Measurements from ENCODE around the gene NPAS3. TPM values are rescaled to one million over a fixed set of nuclear protein-coding genes. Genes with fewer than 3 reads are reported as not detected.

The NPAS3 gene
- total and polyA plus RNA-seq, 2 of the 8 experiments (the other 6 are each of a cell fraction or from before 2014, with no cell fraction given), result 0.11 to 0.60 TPM

GRCh38 chr14:33835677-33836076, 897.0 kb downstream of the NPAS3 start (continued):
- no peak for TF ChIP-seq EZH2 (IDR thresholded peaks at IDR 0.05; ENCODE audit: low read depth, low read length, severe bottlenecking)

All from H1 (cell line).